ENCODE measurements around the gene KIF26B. TPM values are rescaled to one million over a fixed set of nuclear protein-coding genes. Genes with fewer than 3 reads are reported as not detected.

The KIF26B gene
- total and polyA plus RNA-seq, 10 of the 15 experiments (the other 5 are each of a cell fraction or from before 2014, with no cell fraction given), result 0.35 to 11.6 (median 2.2) TPM

DNA sequence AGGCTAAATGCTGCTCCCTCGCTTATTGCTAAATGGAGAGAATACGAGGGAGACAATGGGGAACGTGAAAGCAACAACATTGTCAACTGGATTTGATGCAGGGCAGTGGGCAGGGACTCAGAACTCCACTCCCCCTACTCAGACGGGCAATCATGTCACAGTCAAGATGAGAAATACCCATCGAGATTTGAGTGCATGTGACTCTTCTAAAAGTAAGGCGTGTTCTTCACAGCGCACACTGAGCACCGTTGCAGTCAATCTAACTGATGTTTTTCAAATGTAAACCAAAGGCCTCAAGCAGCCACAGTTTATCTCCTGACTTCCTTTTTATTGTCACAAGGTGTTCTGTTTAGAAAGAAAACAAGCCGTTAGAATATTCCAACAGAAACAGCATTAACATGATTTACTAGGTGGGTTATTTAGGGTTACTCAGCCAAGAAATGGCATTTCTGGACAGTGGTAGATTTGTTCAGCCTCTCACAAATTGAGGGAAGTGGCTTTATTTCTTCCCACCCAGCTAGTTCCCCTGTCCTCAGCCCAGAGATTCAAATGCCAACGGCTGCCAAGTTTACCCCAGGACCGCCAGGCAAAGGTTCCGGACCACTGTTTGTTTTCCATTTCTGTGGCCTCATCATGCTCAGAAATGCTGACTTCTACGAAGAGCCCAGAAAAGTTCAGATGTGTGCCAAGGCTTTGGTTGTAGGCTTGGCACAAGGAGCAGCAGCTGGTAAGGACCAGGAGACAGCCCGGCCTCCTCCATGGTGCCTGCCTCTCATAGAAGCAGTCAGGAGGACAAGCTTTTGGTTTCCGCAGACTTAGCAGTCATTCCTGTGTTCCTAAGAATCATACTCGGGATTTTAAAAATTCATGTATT, 171.4 kb downstream of the KIF26B start:
- ChIA-PET SMC1A (ENCODE audit: uncharacterized antibody, unreplicated experiment) (no interaction called here), CTCF (no interaction called here), RAD21 (ENCODE audit: unreplicated experiment) (no interaction called here), POLR2A (no interaction called here)
- DNase-seq (ENCODE audit: low read depth, low spot score) (no peak), FAIRE-seq (no peak), ATAC-seq (no peak)
- Histone ChIP-seq H3K79me2 (ENCODE audit: control insufficient read depth, insufficient read depth, low read length) (no peaks in the 10 kb centered on the region), H3K9me3 (replicated peaks; ENCODE audit: control insufficient read depth, insufficient read depth, low read length) (no peaks in the 10 kb centered on the region), H3K27ac (ENCODE audit: control insufficient read depth, insufficient read depth) (no peak overlapping the region), H3K27me3 (replicated peaks in 1 of 2; ENCODE audit: control insufficient read depth in 2 of 2, insufficient read depth in 2 of 2, low read length in 1 of 2) (no peaks in the 10 kb centered on the region), H3K4me1 (ENCODE audit: control insufficient read depth, insufficient read depth, low read length) (no peaks in the 10 kb centered on the region), H3K36me3 (ENCODE audit: control insufficient read depth in 2 of 2, insufficient read depth in 2 of 2, low read length in 1 of 2) (no peaks in the 10 kb centered on the region), H3K9ac (ENCODE audit: control insufficient read depth, insufficient read depth, low read length) (no peak overlapping the region), H2AFZ (ENCODE audit: control insufficient read depth, low read depth, low read length) (no peak overlapping the region), H3K4me2 (ENCODE audit: control insufficient read depth, insufficient read depth) (no peak overlapping the region), H4K20me1 (ENCODE audit: control insufficient read depth, insufficient read depth) (no peaks in the 10 kb centered on the region), H3K4me3 (no peak overlapping the region)
- WGBS (ENCODE audit: insufficient coverage, insufficient replicate concordance, low lambda C conversion rate, missing lambda C conversion rate), result 41% methylated on average over 16 of the region's 16 CpGs
- intact Hi-C loops (cut with micrococcal nuclease; ENCODE audit: unreplicated experiment), result no loop called here
- in situ Hi-C loops (cut with MboI), result no loop called here
- BruUV-seq (replicated peaks), result no TSS peak
- TF ChIP-seq CBX3 (IDR thresholded peaks at IDR 0.05; ENCODE audit: borderline replicate concordance, low read depth), result no peak
- no peak for TF ChIP-seq YBX1 (IDR thresholded peaks at IDR 0.05)
- TF ChIP-seq STAT3 (IDR thresholded peaks at IDR 0.05; ENCODE audit: low read depth, low read length), result no peak
- no peak for TF ChIP-seq JUNB (IDR thresholded peaks at IDR 0.05)
- TF ChIP-seq SIX5 (IDR thresholded peaks at IDR 0.05; ENCODE audit: low read depth, low read length, severe bottlenecking), result no peak
- TF ChIP-seq MTA3 (IDR thresholded peaks at IDR 0.05; ENCODE audit: borderline replicate concordance, low read length), result no peak
- TF ChIP-seq, protein P1, sequence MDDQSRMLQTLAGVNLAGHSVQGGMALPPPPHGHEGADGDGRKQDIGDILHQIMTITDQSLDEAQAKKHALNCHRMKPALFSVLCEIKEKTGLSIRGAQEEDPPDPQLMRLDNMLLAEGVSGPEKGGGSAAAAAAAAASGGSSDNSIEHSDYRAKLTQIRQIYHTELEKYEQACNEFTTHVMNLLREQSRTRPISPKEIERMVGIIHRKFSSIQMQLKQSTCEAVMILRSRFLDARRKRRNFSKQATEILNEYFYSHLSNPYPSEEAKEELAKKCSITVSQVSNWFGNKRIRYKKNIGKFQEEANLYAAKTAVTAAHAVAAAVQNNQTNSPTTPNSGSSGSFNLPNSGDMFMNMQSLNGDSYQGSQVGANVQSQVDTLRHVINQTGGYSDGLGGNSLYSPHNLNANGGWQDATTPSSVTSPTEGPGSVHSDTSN (IDR thresholded peaks at IDR 0.05; ENCODE audit: insufficient replicate concordance, low read depth, low read length), result no peak
- no peak for TF ChIP-seq TAF1 (IDR thresholded peaks at IDR 0.05; ENCODE audit: borderline replicate concordance, low read depth, low read length)
- no peak for TF ChIP-seq IRF4 (IDR thresholded peaks at IDR 0.05; ENCODE audit: low read depth, low read length)
- TF ChIP-seq CREB1 (IDR thresholded peaks at IDR 0.05; ENCODE audit: low read depth), result no peak
